ENCODE measurements around the gene SNX10.

SNX10 gene

GRCh38 chr7:26416004-26416403, 124.3 kb downstream of the SNX10 start:
- DNase-seq (ENCODE audit: extremely low read depth, low read depth), result no peak
- TF ChIP-seq, protein P1, sequence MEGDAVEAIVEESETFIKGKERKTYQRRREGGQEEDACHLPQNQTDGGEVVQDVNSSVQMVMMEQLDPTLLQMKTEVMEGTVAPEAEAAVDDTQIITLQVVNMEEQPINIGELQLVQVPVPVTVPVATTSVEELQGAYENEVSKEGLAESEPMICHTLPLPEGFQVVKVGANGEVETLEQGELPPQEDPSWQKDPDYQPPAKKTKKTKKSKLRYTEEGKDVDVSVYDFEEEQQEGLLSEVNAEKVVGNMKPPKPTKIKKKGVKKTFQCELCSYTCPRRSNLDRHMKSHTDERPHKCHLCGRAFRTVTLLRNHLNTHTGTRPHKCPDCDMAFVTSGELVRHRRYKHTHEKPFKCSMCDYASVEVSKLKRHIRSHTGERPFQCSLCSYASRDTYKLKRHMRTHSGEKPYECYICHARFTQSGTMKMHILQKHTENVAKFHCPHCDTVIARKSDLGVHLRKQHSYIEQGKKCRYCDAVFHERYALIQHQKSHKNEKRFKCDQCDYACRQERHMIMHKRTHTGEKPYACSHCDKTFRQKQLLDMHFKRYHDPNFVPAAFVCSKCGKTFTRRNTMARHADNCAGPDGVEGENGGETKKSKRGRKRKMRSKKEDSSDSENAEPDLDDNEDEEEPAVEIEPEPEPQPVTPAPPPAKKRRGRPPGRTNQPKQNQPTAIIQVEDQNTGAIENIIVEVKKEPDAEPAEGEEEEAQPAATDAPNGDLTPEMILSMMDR (IDR thresholded peaks at IDR 0.05; ENCODE audit: low read depth, low read length, missing control alignments), result no peak
- H3K4me3 ChIP-seq (replicated peaks; ENCODE audit: low read depth, low read length), result no peak overlapping the region

DNA sequence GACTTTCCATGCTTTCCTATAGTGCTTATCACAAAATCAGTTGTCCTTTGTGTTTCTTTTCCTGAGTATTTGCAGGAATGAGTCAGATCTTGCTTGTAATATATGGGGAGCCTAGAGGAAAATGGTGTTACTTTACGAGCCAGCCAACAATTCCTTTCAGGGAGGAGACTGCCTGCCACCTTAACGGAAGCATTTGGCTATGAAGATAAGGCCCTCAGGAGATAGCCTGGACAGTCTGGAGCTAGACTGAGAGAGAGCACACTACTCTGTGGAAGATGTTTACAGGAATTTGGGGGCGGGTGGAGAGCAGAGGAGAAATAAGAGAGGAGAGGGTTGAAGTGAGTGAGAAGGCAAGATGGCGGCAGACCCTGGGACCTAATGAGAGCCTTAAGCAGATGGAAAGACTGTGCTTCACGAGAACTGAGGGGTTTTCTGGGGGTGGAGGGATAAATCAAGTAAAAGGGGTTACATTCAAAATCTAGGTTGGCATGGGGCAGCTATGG, 126.3 kb downstream of the SNX10 start:
- H3K4me3 ChIP-seq (replicated peaks; ENCODE audit: low read depth, low read length), result no peak overlapping the region
- DNase-seq (ENCODE audit: extremely low read depth, low read depth), result no peak
- TF ChIP-seq, protein P1 (IDR thresholded peaks at IDR 0.05; ENCODE audit: low read depth, low read length, missing control alignments), result no peak

GRCh38 chr7:26419198-26419597, 127.5 kb downstream of the SNX10 start:
- H3K4me3 ChIP-seq (replicated peaks; ENCODE audit: low read depth, low read length), result no peak overlapping the region
- DNase-seq (ENCODE audit: extremely low read depth, low read depth), result no peak
- TF ChIP-seq, protein P1 (IDR thresholded peaks at IDR 0.05; ENCODE audit: low read depth, low read length, missing control alignments), result no peak

GRCh38 chr7:26420422-26421019, 128.9 kb downstream of the SNX10 start:
- no peak for DNase-seq (ENCODE audit: extremely low read depth, low read depth)
- no peak overlapping the region for H3K4me3 ChIP-seq (replicated peaks; ENCODE audit: low read depth, low read length)
- TF ChIP-seq, protein P1 (IDR thresholded peaks at IDR 0.05; ENCODE audit: low read depth, low read length, missing control alignments), result no peak

GRCh38 chr7:26422761-26423160, 131.1 kb downstream of the SNX10 start:
- no peak overlapping the region for H3K4me3 ChIP-seq (replicated peaks; ENCODE audit: low read depth, low read length)
- DNase-seq (ENCODE audit: extremely low read depth, low read depth), result no peak
- TF ChIP-seq, protein P1 (IDR thresholded peaks at IDR 0.05; ENCODE audit: low read depth, low read length, missing control alignments), result no peak

- TF ChIP-seq, protein P1 (IDR thresholded peaks at IDR 0.05; ENCODE audit: low read depth, low read length, missing control alignments), result no peak
- DNase-seq (ENCODE audit: extremely low read depth, low read depth), result no peak
These were observed 131.8 kb downstream of the SNX10 start for GRCh38 chr7:26423436-26423835.

More at GRCh38 chr7:26423436-26423835, 131.8 kb downstream of the SNX10 start:
- no peak overlapping the region for H3K4me3 ChIP-seq (replicated peaks; ENCODE audit: low read depth, low read length)
